ENCODE data around the gene FAM222B.

- TF ChIP-seq CTCF (conservative IDR thresholded peaks at IDR 0.05; ENCODE audit: low read depth, low read length): no peak
- TF ChIP-seq BHLHE40 (IDR thresholded peaks at IDR 0.05; ENCODE audit: low read depth, low read length): 0 out of 2 replicates have a peak, but pooled peaks have one; percentile 53
- no peak for TF ChIP-seq SMC3 (IDR thresholded peaks at IDR 0.05; ENCODE audit: low read depth, low read length)
- TF ChIP-seq USF2 (IDR thresholded peaks at IDR 0.05; ENCODE audit: low read depth, low read length): no peak
- no peak for TF ChIP-seq POLR2A (IDR thresholded peaks at IDR 0.05; ENCODE audit: low read depth, low read length)
- no peak for TF ChIP-seq RAD21 (IDR thresholded peaks at IDR 0.05; ENCODE audit: low read length)
Observed at GRCh38 chr17:28842282-28843012, at the start of gene FAM222B.

Measured in IMR-90 (cell line).